ENCODE data around the gene EGLN2. TPM values are rescaled to one million over a fixed set of nuclear protein-coding genes. Genes with fewer than 3 reads are reported as not detected.

Gene EGLN2
- total RNA-seq, 1 experiment from 2014 or later = 135 TPM

DNA sequence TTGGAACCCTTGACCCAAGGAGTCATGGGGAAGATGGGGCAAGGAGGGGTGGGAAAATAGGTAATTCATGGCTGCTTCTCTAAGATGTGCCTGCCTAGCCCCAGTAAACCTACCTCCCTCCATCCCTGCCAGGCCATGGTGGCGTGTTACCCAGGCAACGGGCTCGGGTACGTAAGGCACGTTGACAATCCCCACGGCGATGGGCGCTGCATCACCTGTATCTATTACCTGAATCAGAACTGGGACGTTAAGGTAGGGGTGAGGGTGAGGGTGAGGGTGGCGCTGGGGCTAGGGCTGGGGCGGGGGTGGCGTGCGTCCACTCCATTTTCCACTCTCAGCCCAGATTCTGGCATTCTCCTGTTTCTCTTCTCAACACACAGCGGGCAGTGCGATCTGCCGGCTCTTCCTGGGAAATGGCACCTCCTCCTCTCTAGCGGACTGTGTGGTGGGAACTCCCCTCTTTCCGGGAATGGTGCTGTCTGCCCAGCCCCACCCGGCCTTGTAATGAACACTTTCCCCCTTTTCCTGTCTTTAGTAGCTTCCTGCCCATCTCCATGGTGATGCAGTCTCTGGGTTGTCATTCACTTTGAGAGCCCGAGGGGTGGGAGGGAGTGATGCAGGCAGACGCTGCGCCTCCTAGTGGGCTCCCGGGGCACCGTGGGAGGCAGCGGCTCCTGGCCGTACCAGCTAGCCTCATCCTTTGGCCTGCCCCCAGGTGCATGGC, 7.6 kb downstream of the EGLN2 start:
- H3K27ac Mint-ChIP-seq (ENCODE audit: unreplicated experiment) = peak overlapping the region; percentile 87

DNA sequence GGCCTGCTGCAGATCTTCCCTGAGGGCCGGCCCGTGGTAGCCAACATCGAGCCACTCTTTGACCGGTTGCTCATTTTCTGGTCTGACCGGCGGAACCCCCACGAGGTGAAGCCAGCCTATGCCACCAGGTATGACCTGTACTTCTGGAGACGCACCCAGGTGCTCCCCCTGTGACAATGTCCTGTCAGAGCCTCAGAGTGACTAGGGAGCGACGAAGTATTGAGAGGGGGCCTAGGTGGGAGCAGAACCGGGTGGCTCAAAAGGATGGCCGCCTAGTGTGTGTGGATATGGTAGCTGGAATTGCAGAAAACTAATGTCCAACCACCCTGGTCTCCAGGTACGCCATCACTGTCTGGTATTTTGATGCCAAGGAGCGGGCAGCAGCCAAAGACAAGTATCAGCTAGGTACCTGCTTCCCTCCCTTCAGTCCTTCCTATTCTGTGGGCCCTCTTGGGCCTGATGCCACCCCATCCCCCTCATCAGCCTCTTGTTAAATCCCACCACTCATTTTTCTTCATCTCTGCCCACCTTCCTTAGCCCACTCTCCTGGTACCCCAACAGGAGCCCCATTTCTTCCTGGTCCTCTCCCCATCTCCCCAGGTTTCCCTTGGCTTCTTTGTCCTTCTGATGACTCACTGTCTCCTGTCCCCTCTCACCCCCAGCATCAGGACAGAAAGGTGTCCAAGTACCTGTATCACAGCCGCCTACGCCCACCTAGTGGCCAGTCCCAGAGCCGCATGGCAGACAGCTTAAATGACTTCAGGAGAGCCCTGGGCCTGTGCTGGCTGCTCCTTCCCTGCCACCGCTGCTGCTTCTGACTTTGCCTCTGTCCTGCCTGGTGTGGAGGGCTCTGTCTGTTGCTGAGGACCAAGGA, 8.4 kb downstream of the EGLN2 start:
- Mint-ChIP-seq H3K9me3 (ENCODE audit: unreplicated experiment) (no peaks in the 10 kb centered on the region), H3K36me3 (ENCODE audit: insufficient read depth, unreplicated experiment) (peaks cover 99% of the 10 kb centered on the region), H3K4me1 (ENCODE audit: low read depth, unreplicated experiment) (peaks cover 43% of the 10 kb centered on the region), H3K4me3 (ENCODE audit: unreplicated experiment) (no peak overlapping the region), H3K27me3 (ENCODE audit: insufficient read depth, unreplicated experiment) (no peaks in the 10 kb centered on the region), H3K27ac (ENCODE audit: unreplicated experiment) (peak overlapping the region; percentile 87)
- DNase-seq = peak; percentile 87 to 88
- no TSS peak for BruUV-seq (replicated peaks)
- Histone ChIP-seq H3K9me3 (no peaks in the 10 kb centered on the region), H3K27me3 (replicated peaks; ENCODE audit: control insufficient read depth, insufficient read depth, low read length) (no peaks in the 10 kb centered on the region), H3K36me3 (ENCODE audit: control insufficient read depth, insufficient read depth, low read length) (peaks cover 19% of the 10 kb centered on the region), H3K4me1 (peaks cover 17% of the 10 kb centered on the region), H3K4me3 (ENCODE audit: low read depth, low read length) (no peak overlapping the region)
- TF ChIP-seq, protein P1, sequence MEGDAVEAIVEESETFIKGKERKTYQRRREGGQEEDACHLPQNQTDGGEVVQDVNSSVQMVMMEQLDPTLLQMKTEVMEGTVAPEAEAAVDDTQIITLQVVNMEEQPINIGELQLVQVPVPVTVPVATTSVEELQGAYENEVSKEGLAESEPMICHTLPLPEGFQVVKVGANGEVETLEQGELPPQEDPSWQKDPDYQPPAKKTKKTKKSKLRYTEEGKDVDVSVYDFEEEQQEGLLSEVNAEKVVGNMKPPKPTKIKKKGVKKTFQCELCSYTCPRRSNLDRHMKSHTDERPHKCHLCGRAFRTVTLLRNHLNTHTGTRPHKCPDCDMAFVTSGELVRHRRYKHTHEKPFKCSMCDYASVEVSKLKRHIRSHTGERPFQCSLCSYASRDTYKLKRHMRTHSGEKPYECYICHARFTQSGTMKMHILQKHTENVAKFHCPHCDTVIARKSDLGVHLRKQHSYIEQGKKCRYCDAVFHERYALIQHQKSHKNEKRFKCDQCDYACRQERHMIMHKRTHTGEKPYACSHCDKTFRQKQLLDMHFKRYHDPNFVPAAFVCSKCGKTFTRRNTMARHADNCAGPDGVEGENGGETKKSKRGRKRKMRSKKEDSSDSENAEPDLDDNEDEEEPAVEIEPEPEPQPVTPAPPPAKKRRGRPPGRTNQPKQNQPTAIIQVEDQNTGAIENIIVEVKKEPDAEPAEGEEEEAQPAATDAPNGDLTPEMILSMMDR (IDR thresholded peaks at IDR 0.05; ENCODE audit: insufficient read depth in 1 of 2, low read depth in 1 of 2, low read length in 1 of 2, severe bottlenecking in 1 of 2, unreplicated experiment in 1 of 2) = peak; percentile 65 to 81
- CTCF ChIA-PET = interaction anchor here (0.8 to 2.1 kb wide), 7 partner anchors 9 to 143 kb away, joined by 3 to 8 read pairs (median 4); partner anchors contain the start of genes ACTMAP, EGLN2 and SNRPA
- POLR2A ChIA-PET = interaction anchor here (0.8 kb wide), 1 partner anchor 30 kb away, joined by 6 read pairs; no protein-coding TSS in a partner anchor
- intact Hi-C loops (cut with micrococcal nuclease; ENCODE audit: unreplicated experiment) = loop anchor here (2.0 to 5.0 kb wide), 2 partner anchors 31 to 100 kb away; no protein-coding TSS in a partner anchor

More for the DNA sequence above, 7.6 kb downstream of the EGLN2 start:
- POLR2A ChIA-PET = no interaction called here
- BruUV-seq (replicated peaks) = no TSS peak
- Mint-ChIP-seq H3K4me3 (ENCODE audit: unreplicated experiment) (no peak overlapping the region), H3K9me3 (ENCODE audit: unreplicated experiment) (no peaks in the 10 kb centered on the region), H3K4me1 (ENCODE audit: low read depth, unreplicated experiment) (peaks cover 44% of the 10 kb centered on the region), H3K36me3 (ENCODE audit: insufficient read depth, unreplicated experiment) (peaks cover 99% of the 10 kb centered on the region), H3K27me3 (ENCODE audit: insufficient read depth, unreplicated experiment) (no peaks in the 10 kb centered on the region)
- TF ChIP-seq, protein P1 (IDR thresholded peaks at IDR 0.05; ENCODE audit: insufficient read depth in 1 of 2, low read depth in 1 of 2, low read length in 1 of 2, severe bottlenecking in 1 of 2, unreplicated experiment in 1 of 2) = peak; percentile 58 to 66
- intact Hi-C loops (cut with micrococcal nuclease; ENCODE audit: unreplicated experiment) = loop anchor here (2.0 to 5.0 kb wide), 2 partner anchors 30 to 101 kb away; no protein-coding TSS in a partner anchor
- Histone ChIP-seq H3K36me3 (ENCODE audit: control insufficient read depth, insufficient read depth, low read length) (peaks cover 25% of the 10 kb centered on the region), H3K9me3 (no peaks in the 10 kb centered on the region), H3K27me3 (replicated peaks; ENCODE audit: control insufficient read depth, insufficient read depth, low read length) (no peaks in the 10 kb centered on the region), H3K4me3 (ENCODE audit: low read depth, low read length) (no peak overlapping the region), H3K4me1 (peaks cover 11% of the 10 kb centered on the region)
- peak in 1 of 2 experiments; percentile 76 for DNase-seq
- CTCF ChIA-PET = interaction anchor here (0.6 to 2.1 kb wide), 7 partner anchors 8 to 142 kb away, joined by 3 to 8 read pairs (median 5); partner anchors contain the start of genes ACTMAP, EGLN2 and SNRPA

DNA sequence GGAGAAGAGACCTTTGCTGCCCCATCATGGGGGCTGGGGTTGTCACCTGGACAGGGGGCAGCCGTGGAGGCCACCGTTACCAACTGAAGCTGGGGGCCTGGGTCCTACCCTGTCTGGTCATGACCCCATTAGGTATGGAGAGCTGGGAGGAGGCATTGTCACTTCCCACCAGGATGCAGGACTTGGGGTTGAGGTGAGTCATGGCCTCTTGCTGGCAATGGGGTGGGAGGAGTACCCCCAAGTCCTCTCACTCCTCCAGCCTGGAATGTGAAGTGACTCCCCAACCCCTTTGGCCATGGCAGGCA, 9.0 kb downstream of the EGLN2 start:
- no TSS peak for BruUV-seq (replicated peaks)
- ChIA-PET CTCF (interaction anchor here (0.8 to 2.1 kb wide), 4 partner anchors 10 to 143 kb away, joined by 3 to 7 read pairs (median 5); partner anchors contain the start of gene EGLN2), POLR2A (interaction anchor here (0.5 to 0.8 kb wide), 2 partner anchors 9 to 31 kb away, joined by 3 to 6 read pairs; partner anchors contain the start of gene EGLN2)
- TF ChIP-seq, protein P1 (IDR thresholded peaks at IDR 0.05; ENCODE audit: insufficient read depth in 1 of 2, low read depth in 1 of 2, low read length in 1 of 2, severe bottlenecking in 1 of 2, unreplicated experiment in 1 of 2) = no peak
- no peak for DNase-seq
- Mint-ChIP-seq H3K36me3 (ENCODE audit: insufficient read depth, unreplicated experiment) (peaks cover 99% of the 10 kb centered on the region), H3K27ac (ENCODE audit: unreplicated experiment) (peak overlapping the region; percentile 36), H3K4me3 (ENCODE audit: unreplicated experiment) (no peak overlapping the region), H3K27me3 (ENCODE audit: insufficient read depth, unreplicated experiment) (no peaks in the 10 kb centered on the region), H3K9me3 (ENCODE audit: unreplicated experiment) (no peaks in the 10 kb centered on the region), H3K4me1 (ENCODE audit: low read depth, unreplicated experiment) (peaks cover 46% of the 10 kb centered on the region)
- Histone ChIP-seq H3K36me3 (ENCODE audit: control insufficient read depth, insufficient read depth, low read length) (peaks cover 17% of the 10 kb centered on the region), H3K4me3 (ENCODE audit: low read depth, low read length) (no peak overlapping the region), H3K4me1 (peaks cover 17% of the 10 kb centered on the region), H3K9me3 (no peaks in the 10 kb centered on the region), H3K27me3 (replicated peaks; ENCODE audit: control insufficient read depth, insufficient read depth, low read length) (no peaks in the 10 kb centered on the region)
- intact Hi-C loops (cut with micrococcal nuclease; ENCODE audit: unreplicated experiment) = loop anchor here (5.0 kb wide), 1 partner anchor 99 kb away; no protein-coding TSS in a partner anchor

Measured in Caco-2 (cell line).